NCI-H2196 (cell line): ENCODE data around the gene C15orf61.
A peak's percentile ranks its signal among the peaks of the same experiment; 100 is the strongest.

Experiments
- DNase-seq: peaks from one replicate; lab custom pipeline; 2025; ENCODE audit not compliant: unreplicated experiment; lab: John Stamatoyannopoulos, UW

C15orf61 gene

GRCh38 chr15:67548862-67549651, 28.1 kb downstream of the C15orf61 start:
- DNase-seq = peak; percentile 27

GRCh38 chr15:67549736-67550135, 28.8 kb downstream of the C15orf61 start:
- DNase-seq = no peak

DNA sequence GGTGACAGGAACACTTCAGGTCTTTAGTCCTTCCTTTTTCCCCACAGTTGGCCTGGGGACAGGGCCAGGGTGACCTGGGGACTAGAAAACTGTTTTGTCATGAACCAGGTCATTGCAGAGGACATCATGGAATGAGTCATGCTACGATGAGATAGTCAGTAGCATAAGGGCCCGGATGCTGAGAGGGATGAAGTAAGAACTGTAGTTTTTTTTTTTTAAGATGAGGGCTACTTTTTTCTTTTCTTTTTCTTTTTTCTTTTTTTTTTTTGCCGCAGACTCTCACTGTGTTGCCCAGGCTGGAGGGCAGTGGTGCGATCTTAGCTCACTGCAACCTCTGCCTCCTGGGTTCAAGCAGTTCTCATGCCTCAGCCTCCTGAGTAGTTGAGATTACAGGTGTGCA, 29.6 kb downstream of the C15orf61 start:
- no peak for DNase-seq

GRCh38 chr15:67551207-67551743, 30.3 kb downstream of the C15orf61 start:
- DNase-seq = no peak

DNA sequence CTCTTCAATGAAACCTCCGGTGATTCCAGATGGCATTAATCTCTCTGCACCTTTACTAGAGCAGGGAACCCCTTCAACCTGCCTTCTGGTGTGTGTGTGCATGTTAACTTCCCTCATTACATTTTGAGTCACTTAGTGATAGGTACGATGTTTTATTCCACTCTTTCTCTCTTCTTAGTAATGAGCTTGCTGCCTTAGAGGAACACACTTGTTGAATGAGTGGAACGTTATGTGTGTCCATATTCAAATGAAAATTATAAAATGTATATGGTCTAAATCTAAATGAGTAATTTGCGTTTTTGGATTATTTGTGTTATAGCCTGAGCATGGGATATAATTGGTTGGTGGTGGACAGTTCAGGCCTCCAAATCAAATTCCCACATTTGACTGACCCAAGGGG, 33.6 kb downstream of the C15orf61 start:
- DNase-seq = no peak

DNA sequence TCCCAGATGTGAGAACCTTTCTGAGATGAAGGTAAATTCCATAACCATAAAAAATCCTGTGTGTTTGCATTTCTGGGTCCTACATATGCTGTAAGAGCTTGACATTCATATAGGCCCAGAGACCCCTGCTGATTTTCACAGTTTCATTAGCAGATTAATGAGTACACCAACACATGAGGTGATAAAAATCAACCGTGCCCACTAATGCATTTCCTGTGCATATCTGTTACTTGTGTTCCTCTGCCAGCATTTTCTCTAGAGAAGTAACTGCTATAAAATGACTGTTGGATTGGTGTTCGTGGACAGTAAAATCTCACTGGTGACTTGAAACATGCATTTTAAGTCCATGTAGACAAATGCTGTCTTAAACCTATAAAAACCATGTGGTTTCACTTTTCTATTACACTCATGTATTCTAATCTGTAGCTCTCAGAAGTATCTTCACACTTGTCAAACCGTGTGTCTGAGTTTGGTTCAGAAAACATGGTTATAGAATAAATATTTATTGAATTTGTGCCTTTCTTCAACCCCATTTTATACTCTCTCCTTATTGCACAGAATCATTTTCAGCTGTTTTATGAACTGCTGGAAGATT, 36.1 kb downstream of the C15orf61 start:
- DNase-seq = no peak

DNA sequence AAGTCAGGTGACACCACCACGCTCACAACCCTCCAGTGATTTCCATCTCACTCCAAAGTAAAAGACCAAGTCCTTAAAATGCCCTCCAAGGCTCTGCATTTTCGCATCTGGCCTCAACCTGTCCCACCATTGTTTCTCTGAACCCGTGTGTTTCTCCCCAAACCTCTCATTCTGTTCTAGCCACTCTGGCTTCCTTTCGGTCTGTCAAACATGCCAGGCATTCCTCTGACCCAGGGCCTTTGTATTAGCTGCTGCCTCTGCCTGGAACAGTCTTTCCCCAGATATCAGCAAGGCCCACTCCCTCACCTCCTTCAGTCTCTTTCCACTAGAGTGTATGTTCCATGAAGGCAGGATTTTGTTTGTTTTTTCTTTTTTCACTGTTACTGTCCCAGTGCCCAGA, 37.6 kb downstream of the C15orf61 start:
- DNase-seq = no peak

- DNase-seq = no peak
Observed at GRCh38 chr15:67559158-67559557, 38.2 kb downstream of the C15orf61 start.

GRCh38 chr15:67559576-67559975, 38.6 kb downstream of the C15orf61 start:
- DNase-seq = no peak

- DNase-seq = no peak
Observed at GRCh38 chr15:67560320-67560719, 39.4 kb downstream of the C15orf61 start.

DNA sequence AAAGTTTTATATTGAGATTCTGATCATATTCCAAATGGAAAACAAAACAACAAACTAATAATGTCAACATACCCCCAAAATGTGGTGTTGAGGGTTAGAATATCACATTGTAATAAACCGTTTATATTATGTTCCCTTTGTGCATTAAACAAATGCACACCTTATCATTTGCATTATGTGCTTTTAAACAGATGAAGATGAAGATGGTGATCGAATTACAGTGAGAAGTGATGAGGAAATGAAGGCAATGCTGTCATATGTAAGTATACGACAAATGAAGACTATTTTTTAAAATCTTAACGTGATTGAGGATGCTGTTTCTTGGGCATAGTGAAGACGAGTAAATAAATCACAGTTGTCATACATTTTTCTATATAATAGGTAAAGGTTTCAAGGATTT, 42.2 kb downstream of the C15orf61 start:
- DNase-seq = no peak

DNA sequence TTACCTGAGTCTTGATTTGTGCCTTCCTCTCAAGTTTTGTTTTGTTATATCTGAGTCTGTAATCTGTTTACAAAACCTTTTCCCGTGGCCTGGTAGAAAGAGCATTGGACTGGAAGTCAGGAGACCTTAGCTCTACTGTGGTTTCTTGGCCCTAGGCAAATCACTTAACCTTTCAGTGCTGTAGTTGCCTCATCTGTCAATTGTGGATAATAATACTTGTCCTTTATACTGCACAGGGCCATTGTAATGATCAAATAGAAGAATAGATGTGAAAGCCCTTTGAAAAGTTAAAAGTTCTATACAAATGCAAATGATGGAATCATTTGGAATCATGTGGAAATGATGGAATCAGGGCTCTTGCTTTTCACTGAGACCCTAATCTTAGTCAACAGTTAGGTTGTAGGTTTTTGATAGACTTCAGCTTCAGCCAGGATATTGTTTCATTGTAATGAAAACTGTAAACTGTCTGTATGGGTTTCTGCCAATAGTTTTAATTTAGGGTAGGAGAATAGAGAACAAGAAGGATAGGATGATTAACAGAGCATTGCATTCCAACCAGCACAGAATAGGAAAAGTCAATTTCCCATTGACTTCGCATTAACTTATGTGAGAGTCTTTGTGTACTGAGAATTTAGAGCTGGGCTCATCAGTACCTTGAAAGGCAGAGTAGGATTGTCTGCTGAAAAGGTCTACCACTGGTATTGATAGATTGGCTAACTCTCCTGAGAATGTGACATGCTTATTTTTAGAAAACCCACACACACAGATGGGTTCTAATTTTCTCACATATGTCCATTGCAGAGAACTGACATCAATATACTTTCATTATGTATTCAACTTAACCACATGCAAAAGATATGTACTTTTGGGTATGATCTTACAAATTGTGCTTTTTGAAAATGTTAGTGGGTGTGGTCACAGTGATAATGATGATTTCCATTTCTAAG, 43.4 kb downstream of the C15orf61 start:
- no peak for DNase-seq

DNA sequence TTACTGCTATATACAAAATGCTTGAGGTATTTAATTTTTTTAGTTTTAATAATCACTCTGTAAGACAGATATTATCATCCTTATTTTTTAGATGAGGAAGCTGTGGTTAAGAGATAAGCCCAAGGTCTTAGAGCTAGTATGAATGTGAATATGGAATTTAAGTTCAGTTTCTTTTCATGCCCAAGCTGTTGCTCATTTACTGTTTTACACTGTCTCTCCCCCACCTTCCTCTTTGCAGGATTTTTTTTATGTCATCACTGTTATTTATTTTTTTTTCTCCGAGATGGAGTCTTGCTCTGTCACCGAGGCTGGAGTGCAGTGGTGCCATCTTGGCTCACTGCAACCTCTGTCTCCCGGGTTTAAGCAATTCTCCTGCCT, 44.0 kb downstream of the C15orf61 start:
- DNase-seq = no peak

DNA sequence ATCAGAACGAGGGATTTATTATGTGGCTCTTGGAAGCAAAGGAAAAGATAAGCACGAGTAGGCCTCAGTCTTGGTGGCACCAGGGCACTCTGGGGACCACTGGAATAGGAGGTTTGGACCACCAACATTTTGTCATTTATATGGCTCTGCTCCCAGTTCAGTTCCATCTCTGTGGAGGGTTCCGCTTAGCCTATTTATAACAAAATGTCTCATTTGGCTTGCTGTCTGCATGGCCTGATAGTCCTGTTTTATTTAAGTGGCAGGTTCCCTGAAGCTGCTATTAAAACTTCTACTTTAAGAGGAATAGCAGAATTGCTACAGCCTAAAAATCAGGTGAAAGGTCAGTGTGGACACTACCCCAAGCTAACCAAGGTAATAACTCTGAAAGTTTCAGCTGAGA, 48.7 kb downstream of the C15orf61 start:
- DNase-seq = no peak

GRCh38 chr15:67570875-67571647, 50.1 kb downstream of the C15orf61 start:
- no peak for DNase-seq

GRCh38 chr15:67571648-67572415, 50.9 kb downstream of the C15orf61 start:
- DNase-seq = no peak

- DNase-seq = no peak
Observed at GRCh38 chr15:67573194-67573593, 52.3 kb downstream of the C15orf61 start.

DNA sequence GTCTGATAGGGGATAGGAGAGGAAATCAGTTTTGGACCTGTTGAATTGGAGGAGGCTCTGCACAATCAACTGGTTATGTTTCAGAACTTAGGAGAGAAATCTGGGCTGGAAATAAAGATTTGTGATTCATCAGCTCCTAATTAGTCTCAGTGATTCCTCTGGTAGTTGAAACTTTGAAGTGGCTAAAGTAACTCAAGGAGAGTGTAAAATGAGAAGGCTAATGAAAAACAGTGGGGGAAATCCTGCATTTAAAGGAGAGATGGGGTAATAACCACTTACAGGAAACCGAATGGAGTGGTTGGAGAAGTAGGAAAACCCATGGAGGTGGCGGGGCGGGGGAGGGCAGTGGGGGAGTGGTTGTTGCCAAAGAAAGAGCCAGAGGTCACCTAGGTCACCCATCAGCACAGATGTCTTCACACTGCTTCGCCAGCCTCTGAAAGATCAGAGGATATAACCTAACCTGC, 54.1 kb downstream of the C15orf61 start:
- DNase-seq = no peak

DNA sequence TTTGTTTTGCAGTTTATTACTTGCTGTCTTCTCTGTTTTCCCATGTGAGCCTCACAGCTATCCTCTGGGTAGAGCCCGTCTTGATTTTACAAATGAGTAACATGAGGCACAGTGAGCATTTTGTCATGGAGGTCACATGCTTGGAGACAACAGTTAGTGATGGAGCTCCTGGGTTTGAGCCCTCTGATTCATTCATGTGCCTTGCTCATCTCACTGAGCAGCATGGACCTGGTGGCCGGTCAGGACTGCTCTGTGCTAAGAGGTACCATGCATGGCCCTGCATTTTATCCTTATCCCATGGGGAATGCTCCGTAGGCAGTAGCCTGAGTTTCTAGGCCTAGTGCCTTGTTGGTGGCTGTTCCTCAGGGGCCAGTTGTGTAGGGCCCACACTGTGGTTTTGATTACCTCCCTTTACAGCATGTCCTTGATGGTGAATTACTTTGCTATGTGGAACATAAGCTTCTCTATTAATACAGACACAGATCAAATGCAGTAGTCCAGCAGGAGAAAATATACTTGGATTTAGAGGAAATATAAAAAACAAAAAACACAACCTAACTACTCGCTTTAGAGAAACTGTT, 57.2 kb downstream of the C15orf61 start:
- no peak for DNase-seq
